ENCODE measurements around the gene TGOLN2.

GRCh38 chr2:85281553-85281952 lies 46.2 kb downstream of the TGOLN2 start:
- TF ChIP-seq POLR2A (IDR thresholded peaks at IDR 0.05) (no peak), CTCF (IDR thresholded peaks at IDR 0.05) (no peak)

Data from heart left ventricle (tissue), 13 donors.